Tibial nerve (tissue), 4 donors: ENCODE data around the gene RAB23. TPM values are rescaled to one million over a fixed set of nuclear protein-coding genes. Genes with fewer than 3 reads are reported as not detected.

ENCODE experiments used
- DNase-seq, 2 donors: peaks; one replicate each; pipeline ENCODE4 v3.0.0-alpha.2; 2019; ENCODE audit warnings: low spot score in 2 of 2
- H3K27ac ChIP-seq, 4 donors: fragments of 200-600 bp; sonication (generic) in 3 of 4; one replicate each; pipeline ENCODE4 v1.5.1; 2017 to 2019; ENCODE audit warnings: mild to moderate bottlenecking in 1 of 4
- H3K27me3 ChIP-seq, 2 donors: fragments of 200-600 bp; sonication (generic) in 1 of 2; one replicate each; pipeline versions ENCODE4 v1.5.1 to v1.6.0; 2017 to 2019
- H3K36me3 ChIP-seq, 3 donors: fragments of 200-600 bp; sonication (generic); one replicate each; pipeline ENCODE4 v1.5.1; 2018 to 2019
- H3K4me1 ChIP-seq, 4 donors: fragments of 200-600 bp; sonication (generic) in 3 of 4; one replicate each; pipeline ENCODE4 v1.5.1; 2017 to 2019
- H3K4me3 ChIP-seq, 4 donors: fragments of 200-600 bp; sonication (generic) in 3 of 4; one replicate each; pipeline ENCODE4 v1.5.1; 2017 to 2019; ENCODE audit warnings: mild to moderate bottlenecking in 1 of 4, moderate library complexity in 1 of 4
- H3K9me3 ChIP-seq, 4 donors: fragments of 200-600 bp; sonication (generic) in 3 of 4; one replicate each; pipeline ENCODE4 v1.5.1; 2017 to 2019
- CTCF ChIP-seq, 5 experiments: fragments of 200-600 bp in 3 of 5; fragments of 450-650 bp in 2 of 5; sonication (generic) in 3 of 5; IDR thresholded peaks; one replicate each; pipeline ENCODE4 v1.5.1; 2016 to 2019; ENCODE audit warnings: antibody characterized with exemption in 5 of 5, mild to moderate bottlenecking in 3 of 5, moderate library complexity in 2 of 5
- EP300 ChIP-seq, 2 donors: sonication (generic); formaldehyde crosslinking; IDR thresholded peaks; one replicate each; pipeline ENCODE4 v1.6.1; 2017; ENCODE audit warnings: antibody characterized with exemption in 2 of 2, mild to moderate bottlenecking in 1 of 2
- POLR2A ChIP-seq, 2 donors: fragments of 450-650 bp; IDR thresholded peaks; one replicate each; pipeline ENCODE4 v1.6.1; 2017; ENCODE audit warnings: antibody characterized with exemption in 2 of 2, mild to moderate bottlenecking in 2 of 2, moderate library complexity in 2 of 2
- WGBS, 2 donors: methylation state at CpG; one replicate each; pipeline ENCODE4 v1.1.5; 2018; 5-methylcytosine and 5-hydroxymethylcytosine counted together
- total RNA-seq, 4 donors: library from RNA; depleted of rRNA; stranded (reverse); fragments of >200 nt; gene quantifications; one replicate each; pipeline ENCODE4 v1.1.0, GENCODE V29; 2016

Gene RAB23
- total RNA-seq, 4 donors from 2014 or later = 17.1 to 26.8 (median 20.1) TPM

GRCh38 chr6:57147401-57147800, 74.7 kb downstream of the RAB23 start:
- H3K27me3 ChIP-seq = no peaks in the 10 kb centered on the region
- H3K4me3 ChIP-seq = no peak overlapping the region
- H3K9me3 ChIP-seq = no peaks in the 10 kb centered on the region
- no peaks in the 10 kb centered on the region for H3K4me1 ChIP-seq
- no peak overlapping the region for H3K27ac ChIP-seq
- no peak for DNase-seq
- WGBS, 2 donors = 89 to 95% methylated on average over 5 of the region's 5 CpGs
- TF ChIP-seq CTCF (IDR thresholded peaks at IDR 0.05) (no peak), EP300 (IDR thresholded peaks at IDR 0.05) (no peak), POLR2A (IDR thresholded peaks at IDR 0.05) (no peak)
- H3K36me3 ChIP-seq = peaks cover 0 to 76% (median 0%) of the 10 kb centered on the region in 3 donors

GRCh38 chr6:57143690-57144089, 78.4 kb downstream of the RAB23 start:
- Histone ChIP-seq H3K4me3 (no peak overlapping the region), H3K27ac (no peak overlapping the region), H3K27me3 (no peaks in the 10 kb centered on the region), H3K36me3 (peaks cover 0 to 65% (median 0%) of the 10 kb centered on the region in 3 donors), H3K9me3 (no peaks in the 10 kb centered on the region), H3K4me1 (no peaks in the 10 kb centered on the region)
- DNase-seq = no peak
- 95 to 98% methylated on average over 1 of the region's 1 CpG for WGBS, 2 donors
- TF ChIP-seq POLR2A (IDR thresholded peaks at IDR 0.05) (no peak), EP300 (IDR thresholded peaks at IDR 0.05) (no peak), CTCF (IDR thresholded peaks at IDR 0.05) (no peak)

- H3K4me3 ChIP-seq = no peak overlapping the region
- no peaks in the 10 kb centered on the region for H3K27me3 ChIP-seq
- no peak for DNase-seq
- 74 to 81% methylated on average over 1 of the region's 1 CpG for WGBS, 2 donors
- H3K4me1 ChIP-seq = no peaks in the 10 kb centered on the region
- TF ChIP-seq POLR2A (IDR thresholded peaks at IDR 0.05) = no peak
- no peak for TF ChIP-seq EP300 (IDR thresholded peaks at IDR 0.05)
- no peak for TF ChIP-seq CTCF (IDR thresholded peaks at IDR 0.05)
- H3K36me3 ChIP-seq = peaks cover 0 to 61% (median 0%) of the 10 kb centered on the region in 3 donors
- H3K27ac ChIP-seq = no peak overlapping the region
- H3K9me3 ChIP-seq = no peaks in the 10 kb centered on the region
Observed at GRCh38 chr6:57142178-57142525, 80.0 kb downstream of the RAB23 start.

GRCh38 chr6:57141451-57142177, 80.5 kb downstream of the RAB23 start:
- no peaks in the 10 kb centered on the region for H3K9me3 ChIP-seq
- 90 to 92% methylated on average over 4 of the region's 4 CpGs for WGBS, 2 donors
- TF ChIP-seq POLR2A (IDR thresholded peaks at IDR 0.05) = no peak
- no peak for TF ChIP-seq CTCF (IDR thresholded peaks at IDR 0.05)
- TF ChIP-seq EP300 (IDR thresholded peaks at IDR 0.05) = no peak
- H3K4me3 ChIP-seq = no peak overlapping the region
- no peaks in the 10 kb centered on the region for H3K4me1 ChIP-seq
- no peak overlapping the region for H3K27ac ChIP-seq
- DNase-seq = no peak
- H3K27me3 ChIP-seq = no peaks in the 10 kb centered on the region
- peaks cover 0 to 57% (median 0%) of the 10 kb centered on the region in 3 donors for H3K36me3 ChIP-seq

GRCh38 chr6:57138026-57138425, 84.1 kb downstream of the RAB23 start:
- H3K9me3 ChIP-seq = no peaks in the 10 kb centered on the region
- no peak overlapping the region for H3K27ac ChIP-seq
- H3K27me3 ChIP-seq = no peaks in the 10 kb centered on the region
- peaks cover 0 to 49% (median 6%) of the 10 kb centered on the region in 3 donors for H3K36me3 ChIP-seq
- 94 to 96% methylated on average over 11 of the region's 11 CpGs for WGBS, 2 donors
- DNase-seq = no peak
- no peak overlapping the region for H3K4me3 ChIP-seq
- H3K4me1 ChIP-seq = no peaks in the 10 kb centered on the region
- TF ChIP-seq CTCF (IDR thresholded peaks at IDR 0.05) (no peak), POLR2A (IDR thresholded peaks at IDR 0.05) (no peak), EP300 (IDR thresholded peaks at IDR 0.05) (no peak)
